T47D (cell line): ENCODE results near the gene SORCS1.
"Not testable (repeated sequence)": the region's sequence is repeated elsewhere in the genome, so short reads cannot be mapped to it uniquely, and the experiment has no call there.

Experiments
- DNase-seq, 2 experiments: peaks; one replicate each; pipeline versions ENCODE4 v3.0.0 to v3.0.0-alpha.2; 2011 to 2012; ENCODE audit warnings: low read depth in 1 of 2, low spot score in 1 of 2
- JUND ChIP-seq: IDR thresholded peaks from 2 replicates; pipeline ENCODE4 v1.6.1; 2012; ENCODE audit warnings: low read depth
- in situ Hi-C: cut with HindIII; loops from 2 replicates; pipeline ENCODE4 v1.10.0; 2016; ENCODE audit warnings: low sequenced_read_pairs, low pct_unique_long_range_greater_than_20kb

Gene SORCS1

GRCh38 chr10:107025676-107026075 lies 138.8 kb downstream of the SORCS1 start:
- in situ Hi-C loops, result no loop called here
- DNase-seq, result no peak
- TF ChIP-seq JUND, result no peak

- in situ Hi-C loops, DNase-seq: not testable (repeated sequence)
Observed at GRCh38 chr10:107024033-107024432, 140.5 kb downstream of the SORCS1 start.

GRCh38 chr10:107022600-107023354 lies 141.7 kb downstream of the SORCS1 start:
- in situ Hi-C loops, result no loop called here
- no peak for DNase-seq
- TF ChIP-seq JUND, result no peak

- in situ Hi-C loops, result no loop called here
- DNase-seq, result no peak
- no peak for TF ChIP-seq JUND
Observed at GRCh38 chr10:107019154-107019553, 145.4 kb downstream of the SORCS1 start.

- no peak for DNase-seq
- in situ Hi-C loops, result no loop called here
- TF ChIP-seq JUND, result no peak
Observed at GRCh38 chr10:107013258-107014006, 151.1 kb downstream of the SORCS1 start.

GRCh38 chr10:107011992-107012391 lies 152.5 kb downstream of the SORCS1 start:
- DNase-seq, result no peak
- TF ChIP-seq JUND, result no peak
- in situ Hi-C loops, result no loop called here

GRCh38 chr10:107011105-107011504 lies 153.4 kb downstream of the SORCS1 start:
- in situ Hi-C loops, result no loop called here
- no peak for DNase-seq
- TF ChIP-seq JUND, result no peak

- no peak for TF ChIP-seq JUND
- DNase-seq, result no peak
- in situ Hi-C loops, result no loop called here
Observed at GRCh38 chr10:107010531-107010930, 154.0 kb downstream of the SORCS1 start.

- TF ChIP-seq JUND, result no peak
- in situ Hi-C loops, result no loop called here
- DNase-seq, result no peak
Observed at GRCh38 chr10:107004362-107004761, 160.1 kb downstream of the SORCS1 start.

- in situ Hi-C loops, result no loop called here
- no peak for DNase-seq
- no peak for TF ChIP-seq JUND
Observed at GRCh38 chr10:107002068-107002467, 162.4 kb downstream of the SORCS1 start.

GRCh38 chr10:106999118-106999707 lies 165.3 kb downstream of the SORCS1 start:
- TF ChIP-seq JUND, result no peak
- in situ Hi-C loops, result no loop called here
- DNase-seq, result no peak

- in situ Hi-C loops, result no loop called here
- no peak for DNase-seq
- no peak for TF ChIP-seq JUND
Observed at GRCh38 chr10:106997721-106998120, 166.8 kb downstream of the SORCS1 start.

- in situ Hi-C loops, result no loop called here
- no peak for TF ChIP-seq JUND
- no peak for DNase-seq
Observed at GRCh38 chr10:106996510-106996909, 168.0 kb downstream of the SORCS1 start.
